GM06990 (cell line): ENCODE measurements around the gene UBE2Q1.

ENCODE experiments used
- DNase-seq: peaks from one replicate; pipeline ENCODE4 v3.0.0-alpha.2; 2011; ENCODE audit not compliant: insufficient read length; ENCODE audit errors: extremely low read depth
- H3K27me3 ChIP-seq: replicated peaks from 2 replicates; pipeline ENCODE4 v1.6.0; 2011; ENCODE audit warnings: low read length; ENCODE audit not compliant: control insufficient read depth, insufficient read depth
- H3K36me3 ChIP-seq: 2 replicates; pipeline ENCODE4 v1.5.1; 2011; ENCODE audit warnings: low read length; ENCODE audit not compliant: control insufficient read depth, insufficient read depth
- H3K4me3 ChIP-seq: replicated peaks from 2 replicates; pipeline ENCODE4 v1.5.1; 2011; ENCODE audit warnings: low read depth, mild to moderate bottlenecking, control low read depth, low read length
- CTCF ChIP-seq: IDR thresholded peaks from 2 replicates; pipeline ENCODE4 v1.5.1; 2011; ENCODE audit warnings: low read length, control low read depth, mild to moderate bottlenecking, inconsistent platforms; ENCODE audit not compliant: insufficient read depth, poor library complexity, severe bottlenecking

UBE2Q1 gene

GRCh38 chr1:154575951-154576566 is 17.6 kb upstream of the UBE2Q1 start:
- H3K4me3 ChIP-seq = no peak overlapping the region
- no peak for DNase-seq
- no peaks in the 10 kb centered on the region for H3K27me3 ChIP-seq
- H3K36me3 ChIP-seq = peaks cover 22% of the 10 kb centered on the region
- TF ChIP-seq CTCF = no peak

DNA sequence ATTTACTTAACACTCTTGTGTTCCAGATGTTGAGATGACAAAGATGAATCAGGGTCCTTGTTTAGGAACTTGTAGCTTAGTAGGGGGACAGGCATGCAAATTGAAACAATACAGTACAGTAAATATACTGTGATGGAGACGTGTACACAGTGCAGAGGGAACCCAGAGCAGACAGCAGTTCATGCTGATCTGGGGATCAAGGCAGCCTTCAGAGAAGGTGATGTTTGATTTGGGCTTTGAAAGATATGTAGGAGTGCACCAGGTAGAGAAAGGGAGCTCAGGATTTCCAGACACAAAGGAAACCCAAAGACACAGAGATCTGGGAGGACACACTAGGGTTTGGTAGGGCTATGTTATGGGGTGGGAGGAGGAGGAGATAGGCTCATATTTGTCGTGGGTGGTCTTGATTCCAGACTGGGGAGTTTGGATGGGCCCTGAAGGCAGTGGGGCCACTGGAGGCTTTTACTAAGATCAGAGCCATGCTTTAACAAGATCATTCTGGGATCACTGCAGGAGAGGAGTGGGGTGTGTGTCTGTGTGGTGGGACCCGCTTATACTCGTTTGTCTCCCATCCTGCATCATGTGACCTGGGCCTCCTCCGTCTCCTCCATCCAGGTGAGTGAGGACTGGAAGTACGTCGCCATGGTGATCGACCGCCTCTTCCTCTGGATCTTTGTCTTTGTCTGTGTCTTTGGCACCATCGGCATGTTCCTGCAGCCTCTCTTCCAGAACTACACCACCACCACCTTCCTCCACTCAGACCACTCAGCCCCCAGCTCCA is 16.9 kb upstream of the UBE2Q1 start:
- DNase-seq = no peak
- TF ChIP-seq CTCF = no peak
- no peak overlapping the region for H3K4me3 ChIP-seq
- peaks cover 18% of the 10 kb centered on the region for H3K36me3 ChIP-seq
- no peaks in the 10 kb centered on the region for H3K27me3 ChIP-seq

- H3K27me3 ChIP-seq = no peaks in the 10 kb centered on the region
- TF ChIP-seq CTCF = no peak
- no peak overlapping the region for H3K4me3 ChIP-seq
- no peak for DNase-seq
- H3K36me3 ChIP-seq = peaks cover 17% of the 10 kb centered on the region
Observed at GRCh38 chr1:154574716-154575115, 16.3 kb upstream of the UBE2Q1 start.

DNA sequence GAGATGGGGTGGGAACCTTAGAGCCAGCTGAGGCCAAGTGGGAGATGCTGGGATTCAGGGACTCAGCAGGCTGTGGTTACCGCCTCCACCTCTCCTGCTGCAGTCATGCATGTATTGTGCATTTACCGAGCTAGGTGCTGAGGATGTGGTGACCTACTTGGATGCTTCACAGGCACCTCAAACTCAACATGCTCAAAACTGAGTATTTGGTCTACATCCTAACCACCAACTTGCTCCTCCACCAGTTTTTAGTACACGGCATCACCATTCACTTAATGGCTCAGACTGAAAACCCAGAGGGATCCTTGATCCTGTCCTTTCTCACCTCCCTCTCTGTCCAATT is 14.7 kb upstream of the UBE2Q1 start:
- Histone ChIP-seq H3K27me3 (peaks cover 2% of the 10 kb centered on the region; the same call in 1 of the 2 replicates), H3K4me3 (no peak overlapping the region), H3K36me3 (peaks cover 4% of the 10 kb centered on the region)
- no peak for TF ChIP-seq CTCF
- DNase-seq = no peak

GRCh38 chr1:154572468-154573167 is 14.2 kb upstream of the UBE2Q1 start:
- Histone ChIP-seq H3K27me3 (peaks cover 2% of the 10 kb centered on the region; the same call in 1 of the 2 replicates), H3K4me3 (no peak overlapping the region), H3K36me3 (peaks cover 1% of the 10 kb centered on the region)
- TF ChIP-seq CTCF = no peak
- no peak for DNase-seq
